Stimulated activated CD8-positive, alpha-beta memory T cell treated with anti-CD3 and anti-CD28 coated beads, Interleukin-15, amount 100 ng/mL, for 48 hours (primary cell): Measurements from ENCODE around the gene TMEM273.

Source experiments
- DNase-seq, 2 donors: peaks; one replicate each; pipeline ENCODE4 v3.0.0-alpha.2; 2020; ENCODE audit warnings: low read depth in 2 of 2

Gene TMEM273

DNA sequence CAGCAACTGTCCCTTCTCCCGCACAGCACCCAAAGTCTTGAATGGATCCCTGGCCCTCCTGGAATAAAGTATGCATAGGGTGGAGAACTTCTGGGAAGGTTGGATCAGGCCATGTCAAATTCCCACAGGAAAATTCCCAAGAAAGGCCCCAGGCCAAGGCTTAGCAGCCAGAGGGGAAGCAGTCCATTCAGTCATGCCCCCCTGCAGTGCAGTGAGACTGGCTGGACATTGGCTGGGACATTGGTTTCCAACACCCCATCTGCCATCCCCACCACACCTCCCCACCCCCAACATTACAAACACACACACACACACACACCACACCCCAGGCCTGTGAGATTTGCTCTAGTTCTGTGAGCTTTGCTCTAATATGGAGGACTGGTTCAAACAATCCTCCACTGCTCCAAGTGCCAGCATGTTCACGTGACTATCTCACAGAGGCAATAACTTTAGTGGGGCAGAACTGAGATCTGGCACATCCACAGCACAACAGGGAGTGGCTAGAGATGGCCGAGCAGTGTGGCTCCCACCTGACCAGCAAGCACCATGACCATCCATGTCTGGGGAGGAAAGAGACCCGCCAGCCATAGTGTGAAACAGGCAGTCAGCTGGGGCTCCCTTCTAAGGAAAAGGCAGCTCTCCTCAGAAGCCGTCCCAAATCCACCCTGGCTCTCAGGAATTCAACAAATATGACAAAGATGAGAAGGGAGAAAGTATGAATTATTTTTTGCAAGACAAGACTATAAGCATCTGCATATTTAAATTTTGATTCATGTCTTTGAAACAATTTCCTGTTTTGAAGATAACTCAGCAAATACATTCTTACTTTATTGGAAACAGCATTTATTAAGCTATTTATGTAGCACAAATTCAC lies 47.6 kb downstream of the TMEM273 start:
- DNase-seq, result no peak

DNA sequence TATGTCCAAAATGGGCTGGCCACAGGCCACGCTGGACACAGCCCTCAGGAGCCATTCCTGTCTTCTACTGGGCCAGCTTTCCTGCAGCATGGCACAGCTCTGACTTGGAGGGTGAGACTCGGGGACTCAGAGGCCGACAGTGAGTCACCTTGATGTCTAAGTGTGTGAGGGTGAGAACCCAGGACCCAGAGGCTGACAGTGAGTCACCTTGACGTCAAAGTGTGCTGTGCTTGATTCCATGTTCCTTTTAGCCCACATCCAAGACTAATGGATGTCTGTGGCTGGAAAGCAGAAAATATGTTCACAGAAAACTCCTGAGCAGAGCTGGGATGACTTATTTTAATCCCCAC lies 48.4 kb downstream of the TMEM273 start:
- no peak for DNase-seq

DNA sequence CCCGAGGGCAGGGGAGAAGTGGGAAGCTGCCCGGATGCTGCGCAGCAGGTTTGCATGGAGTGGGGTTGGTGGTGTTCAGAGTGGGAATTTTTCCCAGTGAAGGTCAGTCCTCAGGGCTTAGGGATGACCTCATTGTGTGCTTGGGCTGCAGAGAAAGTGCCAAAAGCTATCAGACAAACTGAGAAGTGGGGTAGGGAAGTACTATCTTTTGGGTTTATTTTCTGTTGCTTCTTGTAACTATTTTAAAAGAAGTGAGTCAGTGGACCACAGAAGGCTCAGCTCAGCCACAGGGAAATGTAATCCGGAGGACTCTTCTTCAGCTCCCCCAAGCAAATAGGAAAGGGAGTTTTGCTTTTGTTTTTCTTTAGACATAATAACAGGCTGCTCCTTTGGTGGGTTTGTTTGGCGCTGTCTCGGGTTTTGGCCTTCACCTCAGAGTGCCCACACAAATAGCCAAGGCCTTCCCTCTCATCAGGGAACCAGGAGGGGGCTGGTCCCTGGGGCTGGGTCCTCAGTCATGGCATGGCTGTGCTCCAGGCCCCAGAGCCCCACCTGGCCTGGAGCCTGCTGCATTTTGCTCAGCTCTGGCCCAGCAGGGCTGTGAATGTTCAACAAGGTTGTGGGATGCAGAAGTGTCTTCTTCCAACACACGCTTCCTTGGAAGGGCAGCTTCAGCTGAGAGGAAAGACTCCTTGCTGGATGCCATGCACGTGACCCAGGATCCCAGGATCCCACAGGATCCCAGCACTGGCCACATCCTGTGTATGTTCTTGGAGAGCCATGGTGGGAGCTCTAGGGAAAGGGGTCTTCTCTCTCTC lies 49.0 kb downstream of the TMEM273 start:
- no peak for DNase-seq

DNA sequence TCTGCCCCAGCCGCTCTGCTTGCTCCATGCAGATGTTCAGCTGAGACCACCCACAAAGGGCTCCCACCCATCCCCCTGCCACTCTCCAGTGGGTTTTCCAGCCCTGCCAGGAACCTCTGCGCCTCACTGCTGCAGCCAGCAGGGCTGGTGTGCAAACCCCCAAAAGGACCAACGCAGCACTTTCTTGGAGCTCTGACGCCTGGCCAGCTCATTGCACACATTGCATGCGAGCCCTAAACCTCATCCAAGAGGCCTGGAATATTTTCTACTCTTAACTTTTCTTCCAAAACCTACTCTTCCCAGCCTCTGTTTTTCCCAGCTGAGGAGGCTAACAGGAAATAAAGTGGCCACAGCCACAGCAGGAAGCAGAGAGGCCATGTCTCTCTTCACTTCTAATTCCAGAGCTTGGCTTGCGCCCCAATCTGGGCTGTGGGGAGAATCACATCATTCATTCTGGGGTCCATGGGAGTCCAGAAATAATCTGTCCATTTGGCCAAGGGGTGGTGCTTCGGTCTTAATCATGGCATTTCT lies 49.8 kb downstream of the TMEM273 start:
- no peak for DNase-seq

DNA sequence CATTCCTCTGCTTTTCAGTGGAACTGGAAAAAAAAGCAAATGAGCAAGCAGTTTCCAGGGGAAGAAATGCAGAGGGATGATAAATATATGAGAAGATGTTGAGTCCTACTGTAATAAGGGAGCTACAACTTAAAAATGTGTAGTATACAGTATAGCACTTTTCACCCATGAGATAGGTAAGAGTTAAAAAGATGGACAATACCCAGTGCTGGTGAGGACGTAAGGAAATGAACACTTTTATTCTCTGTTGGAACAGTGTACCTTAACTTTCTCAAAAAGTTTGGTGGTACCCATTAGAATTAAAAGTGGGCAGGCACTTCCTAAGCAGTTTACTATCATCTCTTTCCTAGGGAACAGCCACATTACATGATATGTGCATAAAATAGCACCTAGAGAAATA lies 51.7 kb downstream of the TMEM273 start:
- DNase-seq, result no peak

DNA sequence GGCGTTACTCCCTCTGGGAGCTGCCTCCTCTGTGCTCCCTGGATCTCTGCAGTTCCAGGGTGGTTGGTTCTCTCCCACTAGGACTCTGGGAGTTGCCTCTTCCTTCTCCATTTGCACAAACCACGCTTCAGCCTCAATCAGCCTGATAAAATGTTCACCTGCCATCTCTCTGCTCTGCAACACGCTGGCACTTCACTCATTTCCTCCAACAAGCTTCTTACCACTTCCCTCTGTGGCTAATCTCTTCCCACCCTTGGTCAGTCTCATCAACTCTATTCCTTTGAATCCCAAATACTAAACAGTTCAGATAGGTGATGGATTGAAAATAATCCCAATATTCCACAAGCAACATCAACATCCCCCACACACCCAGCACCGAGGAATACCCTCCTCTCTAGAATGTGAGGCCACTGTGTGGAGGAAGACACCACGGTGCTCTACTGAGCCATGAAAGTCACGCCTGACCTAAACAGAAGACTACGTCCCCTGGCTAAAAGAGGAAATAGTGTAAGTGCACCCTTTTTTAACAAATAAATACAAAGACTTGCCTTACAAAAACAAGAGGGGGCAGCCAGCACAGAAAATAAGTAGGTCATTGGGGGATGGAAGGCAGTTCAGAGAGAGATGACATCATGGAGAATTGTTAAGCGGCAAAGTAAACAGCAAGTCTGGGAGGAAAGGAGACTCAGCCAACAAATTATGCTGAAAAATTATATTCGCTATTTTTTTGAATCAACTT lies 52.4 kb downstream of the TMEM273 start:
- DNase-seq, result no peak

DNA sequence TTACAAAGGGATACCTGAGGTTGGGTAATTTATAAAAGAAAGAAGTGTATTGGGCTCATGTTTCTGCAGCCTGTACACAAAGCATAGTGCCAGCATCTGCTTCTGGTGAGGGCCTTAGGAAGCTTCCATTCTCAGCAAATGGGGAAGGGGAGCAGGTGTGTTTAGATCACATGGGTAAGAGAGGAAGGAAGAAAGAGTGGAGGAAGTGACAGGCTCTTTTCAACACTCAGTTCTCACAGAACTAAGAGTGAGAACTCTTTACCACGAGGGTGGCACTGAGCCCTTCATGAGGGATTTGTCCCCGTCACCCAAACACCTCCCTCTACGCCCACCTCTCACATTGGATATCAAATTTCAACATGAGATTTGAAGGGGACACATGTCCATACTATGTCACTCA lies 53.9 kb downstream of the TMEM273 start:
- no peak for DNase-seq

DNA sequence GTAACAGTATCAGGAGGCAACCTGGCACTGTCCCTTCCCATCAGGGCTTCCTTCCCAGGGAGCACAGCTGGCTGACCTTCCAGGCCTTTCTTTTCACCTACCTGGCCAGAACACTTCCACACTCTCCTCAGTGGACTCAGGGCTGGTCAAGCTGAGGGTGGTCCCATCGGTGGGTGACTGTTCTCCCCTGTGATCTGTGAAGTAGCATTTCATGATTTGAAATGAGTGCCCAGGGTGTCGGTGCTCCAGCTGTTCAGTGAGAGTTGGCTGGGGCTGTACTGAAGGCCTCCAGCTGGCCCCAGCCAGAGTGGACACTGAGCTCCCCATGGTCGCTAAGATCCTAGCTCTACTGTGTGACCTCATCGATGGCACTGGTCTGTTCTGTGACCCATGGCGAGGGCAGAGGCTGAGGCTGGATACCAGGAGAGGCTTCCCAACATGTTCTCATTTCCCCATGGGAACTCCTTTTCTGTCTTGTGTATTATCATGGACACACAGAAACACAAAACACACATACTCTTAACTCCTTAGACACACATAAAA lies 54.4 kb downstream of the TMEM273 start, which contains the start of gene FAM170B:
Gene FAM170B (minus strand): TSS at position 316 of the 543 bp plus-strand sequence. CDS start 103 bp downstream, at position 213.
- no peak for DNase-seq

DNA sequence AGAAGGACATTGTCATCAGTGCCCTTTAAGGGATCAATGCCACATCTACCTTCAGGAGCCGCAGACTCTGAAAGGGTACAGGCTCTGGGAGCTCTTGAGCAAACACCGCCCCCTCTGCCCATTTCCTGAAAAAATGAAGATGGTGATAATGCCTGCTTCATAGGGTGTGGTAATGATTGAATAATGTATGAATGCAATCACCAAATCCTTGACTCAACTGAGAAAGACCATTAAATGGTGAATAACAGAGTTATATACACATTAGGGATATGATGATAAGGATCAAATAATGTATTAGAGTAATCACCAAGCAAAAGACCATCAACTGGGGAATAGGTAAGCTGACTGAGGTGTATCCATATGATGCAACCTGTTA lies 55.8 kb downstream of the TMEM273 start:
- DNase-seq, result no peak

DNA sequence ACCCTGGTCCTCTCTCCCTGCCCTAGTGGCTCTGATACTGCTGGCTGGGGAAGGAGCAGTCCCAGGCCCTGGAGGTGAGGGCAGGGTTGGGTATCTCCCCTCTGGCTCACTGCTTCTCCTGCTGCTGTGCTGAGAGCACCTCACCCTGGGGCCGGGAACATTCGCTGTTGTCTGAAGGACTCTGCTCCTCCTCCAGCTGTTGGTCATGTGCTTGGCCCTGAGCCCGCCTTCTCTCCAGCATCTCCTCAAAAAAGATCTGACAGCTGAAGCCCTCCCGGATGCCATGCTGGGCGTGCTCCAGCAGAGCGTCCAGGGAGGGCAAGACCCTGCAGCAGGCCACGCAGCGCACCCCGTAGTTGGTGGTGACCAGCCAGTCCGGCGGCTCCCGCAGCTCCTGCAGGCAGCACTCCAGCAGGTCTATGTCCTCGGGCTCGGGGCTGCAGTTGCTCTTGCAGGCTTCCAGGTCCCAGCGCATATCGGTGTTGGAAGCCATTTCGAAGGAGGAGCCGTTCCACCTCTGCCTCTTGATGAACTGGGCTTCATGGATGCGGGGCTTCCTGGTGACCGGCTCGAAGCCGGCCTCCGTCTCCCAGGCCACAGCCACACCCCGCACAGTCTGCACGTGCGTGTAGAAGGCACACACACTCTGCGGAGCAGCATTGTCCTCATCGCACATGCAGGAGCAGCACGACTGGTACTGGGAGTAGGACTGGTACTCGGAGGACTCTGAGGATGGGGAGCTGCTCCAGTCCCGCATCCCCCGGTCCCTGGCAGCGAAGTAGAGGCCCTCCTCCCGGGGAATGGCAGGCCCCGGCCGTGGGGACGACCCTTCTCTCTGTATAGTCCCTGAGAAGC lies 56.5 kb downstream of the TMEM273 start:
- no peak for DNase-seq

DNA sequence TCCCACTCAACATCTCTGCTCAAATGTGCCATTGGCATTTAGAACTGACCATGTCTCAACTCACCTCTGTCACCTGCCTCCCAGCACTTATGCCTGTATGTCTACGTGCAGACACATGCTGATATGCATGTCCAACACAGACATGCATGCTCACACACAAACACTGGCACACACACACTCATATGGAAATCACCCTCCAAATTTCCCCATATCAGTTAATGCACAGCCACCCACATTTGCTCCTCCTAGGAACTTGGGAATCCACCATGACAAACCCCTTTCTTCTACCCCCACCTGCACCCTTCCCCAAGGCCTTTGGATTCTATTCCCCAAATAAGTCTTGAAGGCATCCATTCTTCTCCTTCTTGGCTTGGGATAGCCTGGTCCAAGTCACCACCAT lies 58.8 kb downstream of the TMEM273 start:
- no peak for DNase-seq

DNA sequence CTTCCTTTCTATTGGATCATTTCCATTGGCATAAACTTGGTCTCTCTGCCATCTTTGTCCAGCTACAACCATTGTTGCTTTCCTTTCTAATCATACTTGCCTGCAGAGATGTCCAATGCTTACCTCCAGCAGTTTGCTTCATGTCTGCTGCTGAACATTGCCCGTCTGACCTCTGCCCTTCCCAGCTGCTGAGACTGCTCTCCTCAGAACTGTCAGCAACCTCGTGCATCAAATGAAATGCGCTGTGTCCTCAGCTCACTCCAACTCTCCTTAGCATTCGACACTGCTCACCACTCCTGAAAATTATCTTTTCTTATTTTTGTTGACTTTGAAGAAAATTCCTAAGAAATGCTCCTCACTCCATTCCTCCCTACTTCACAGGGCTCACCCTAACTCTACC lies 59.3 kb downstream of the TMEM273 start:
- DNase-seq, result no peak

DNA sequence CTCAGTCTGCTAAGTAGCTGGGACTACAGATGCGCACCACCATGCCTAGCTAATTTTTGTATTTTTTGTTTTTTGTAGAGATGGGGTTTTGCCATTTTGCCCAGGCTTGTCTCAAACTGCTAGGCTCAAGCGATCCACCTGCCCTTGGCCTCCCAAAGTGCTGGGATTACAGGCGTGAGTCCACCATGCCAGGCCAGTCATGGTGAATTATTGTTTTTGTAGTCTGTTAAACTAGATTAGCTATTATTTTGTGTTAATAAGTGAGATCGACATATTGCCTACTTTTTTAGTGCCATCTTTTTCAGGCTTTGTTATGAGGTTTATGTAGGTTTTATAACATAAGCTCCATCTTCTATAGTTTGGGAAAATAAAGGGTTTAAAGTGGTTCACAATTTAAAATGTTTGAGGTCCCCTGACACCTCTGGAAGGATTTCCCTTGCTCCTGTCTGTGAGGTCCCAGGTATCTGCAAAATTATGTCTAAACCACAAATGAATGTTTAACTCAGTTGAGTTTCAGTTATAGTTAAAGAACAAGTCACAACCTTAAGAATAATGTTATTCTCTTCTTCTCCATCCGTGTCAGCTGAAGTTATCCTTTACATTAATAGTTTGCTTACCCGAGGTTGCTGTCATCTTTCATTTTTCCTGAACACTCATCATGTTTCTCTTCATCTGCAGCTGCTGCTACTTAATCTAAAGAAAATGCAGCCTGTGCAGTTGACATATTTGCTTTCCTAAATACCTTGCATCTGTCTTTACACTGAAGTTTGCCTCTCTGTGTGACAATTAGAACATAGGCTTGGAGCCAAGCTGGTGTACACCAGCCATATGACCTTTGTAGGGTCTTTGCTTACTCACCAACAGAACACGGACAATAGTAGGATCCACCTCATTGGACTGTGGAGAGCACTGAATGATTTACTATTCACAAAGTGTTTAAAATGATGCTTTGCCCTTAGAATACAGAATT lies 63.9 kb downstream of the TMEM273 start:
- DNase-seq, result no peak

DNA sequence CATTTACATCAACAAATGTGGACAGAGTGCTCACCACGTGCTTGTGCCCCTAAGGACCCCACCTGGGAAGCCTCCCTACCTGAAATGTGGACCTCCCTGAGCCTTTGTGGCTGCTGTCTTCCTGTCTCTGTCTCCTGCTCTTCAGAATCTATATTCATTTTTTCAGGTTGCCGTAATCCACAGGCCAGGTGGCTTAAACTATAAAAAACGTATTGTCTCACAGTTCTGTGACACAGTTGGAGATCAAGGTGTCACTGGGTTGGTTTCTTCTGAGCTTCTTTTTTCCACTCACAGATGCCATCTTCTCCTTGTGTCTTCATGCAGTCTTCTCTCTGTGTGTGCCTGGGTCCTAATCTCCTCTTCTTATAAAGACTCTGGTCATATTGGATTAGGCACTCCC lies 67.3 kb downstream of the TMEM273 start:
- DNase-seq, result no peak

DNA sequence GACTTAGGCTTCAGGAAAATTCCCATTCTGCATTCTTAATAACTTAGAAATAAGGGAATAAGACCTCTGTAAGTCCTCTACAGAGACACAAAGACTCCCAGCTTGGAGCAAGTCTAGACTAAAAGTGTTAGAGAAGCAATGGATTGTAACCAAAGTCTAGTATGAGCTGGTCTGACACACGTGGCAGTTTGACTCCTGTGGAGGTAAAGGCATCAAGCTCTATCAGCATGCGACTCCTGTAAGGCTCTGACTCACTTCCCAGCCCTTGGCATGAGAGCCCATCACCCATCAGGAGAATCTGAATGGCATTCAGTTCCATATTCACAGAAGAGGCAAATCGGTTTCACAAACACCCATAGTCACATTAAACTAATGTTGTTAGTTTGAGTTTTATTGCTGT lies 68.4 kb downstream of the TMEM273 start:
- DNase-seq, result no peak

DNA sequence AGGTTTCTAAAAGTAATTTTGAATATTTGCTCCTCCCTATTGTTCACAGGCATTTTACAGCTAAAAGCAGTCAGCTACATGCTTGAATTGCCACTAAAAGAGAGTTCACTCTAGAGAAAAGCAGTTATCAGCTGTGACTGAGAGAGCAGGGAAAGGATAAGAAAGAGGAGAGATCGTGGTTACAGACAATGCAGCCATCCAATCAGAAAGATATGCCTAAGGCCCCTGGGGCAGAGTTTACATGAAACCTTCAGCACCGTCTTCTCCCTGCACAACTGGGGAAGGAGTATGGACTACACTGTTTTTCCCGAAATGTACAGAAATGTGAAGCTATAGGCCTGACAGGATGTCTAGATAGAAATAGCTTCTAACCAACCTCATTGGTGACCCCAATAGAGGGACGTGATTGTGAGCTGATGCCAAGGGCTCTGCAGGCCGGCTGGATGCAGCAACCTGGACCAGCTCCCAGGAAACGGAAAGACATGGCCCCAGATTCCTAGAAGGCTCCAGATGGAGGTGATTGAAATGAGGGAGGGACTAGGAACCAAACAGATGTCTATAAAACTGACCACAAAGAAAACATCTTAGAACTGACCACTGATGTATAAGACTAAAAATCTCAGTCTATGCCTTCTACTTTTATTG lies 69.6 kb downstream of the TMEM273 start:
- DNase-seq, result no peak

DNA sequence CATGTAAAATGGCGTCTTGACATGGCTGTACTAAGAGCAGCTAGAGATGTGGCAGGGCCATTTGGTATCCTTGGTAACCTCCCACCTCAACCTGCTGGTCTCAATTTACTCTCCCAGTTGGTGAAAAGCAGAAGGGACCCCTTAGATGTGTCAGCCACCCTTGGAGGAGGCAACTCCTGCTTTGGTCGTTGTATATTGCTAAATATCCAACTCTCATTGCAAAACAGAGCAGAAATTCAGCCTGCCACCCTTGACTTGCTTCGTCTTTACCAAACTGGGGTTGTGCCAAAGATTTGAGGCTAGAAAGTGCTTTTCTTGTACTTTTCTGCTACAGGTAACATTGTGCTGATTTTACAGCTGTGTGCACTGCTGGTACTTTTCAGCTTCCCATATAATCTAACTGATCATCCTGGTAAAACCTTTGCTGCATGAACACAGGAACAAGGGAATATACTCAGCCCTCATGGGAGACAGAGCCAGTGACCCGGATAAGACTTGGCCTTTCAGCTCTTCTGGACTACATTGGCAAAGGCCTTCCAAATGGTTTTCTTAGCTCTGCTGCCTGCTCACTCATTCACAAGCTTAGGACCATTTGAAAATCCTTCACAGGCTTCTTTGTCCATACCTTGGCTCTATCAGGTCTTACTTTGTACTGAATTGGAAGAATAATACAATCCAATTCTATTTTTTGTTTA lies 70.7 kb downstream of the TMEM273 start:
- no peak for DNase-seq
